GM12891 (cell line): Measurements from ENCODE around the gene TRIM60. TPM values are rescaled to one million over a fixed set of nuclear protein-coding genes. Genes with fewer than 3 reads are reported as not detected.
"Not testable (repeated sequence)": the region's sequence is repeated elsewhere in the genome, so short reads cannot be mapped to it uniquely, and the experiment has no call there.

Experiments
- DNase-seq: peaks from one replicate; pipeline ENCODE4 v3.0.0; 2011; ENCODE audit warnings: low spot score; ENCODE audit not compliant: insufficient read length
- FAIRE-seq: peaks from 2 replicates; lab custom pipeline; 2011; peaks lifted over from hg19 to GRCh38; lab: Jason Lieb, UNC
- PAX5 ChIP-seq: IDR thresholded peaks from 2 replicates; pipeline ENCODE4 v1.6.1; 2011; ENCODE audit warnings: low read length, moderate library complexity, mild to moderate bottlenecking; ENCODE audit not compliant: insufficient read depth, severe bottlenecking
- POLR2A ChIP-seq: IDR thresholded peaks from 2 replicates; pipeline ENCODE4 v1.6.1; 2011; ENCODE audit warnings: low read depth, low read length, control low read depth
- POLR2AphosphoS5 ChIP-seq: IDR thresholded peaks from 2 replicates; pipeline ENCODE4 v1.6.1; 2011; ENCODE audit warnings: low read depth, low read length, control low read depth
- POU2F2 ChIP-seq: IDR thresholded peaks from 2 replicates; pipeline ENCODE4 v1.6.1; 2011; ENCODE audit warnings: low read depth, mild to moderate bottlenecking, control low read depth, low read length, moderate library complexity
- SPI1 ChIP-seq: IDR thresholded peaks from 2 replicates; pipeline ENCODE4 v1.6.1; 2011; ENCODE audit warnings: low read depth, low read length, control low read depth
- TAF1 ChIP-seq: IDR thresholded peaks from 2 replicates; pipeline ENCODE4 v1.6.1; 2011; ENCODE audit warnings: low read depth, low read length, control low read depth
- polyA plus RNA-seq: library from polyadenylated mRNA; unstranded; fragments of >200 nt; gene quantifications from one replicate; pipeline ENCODE4 v1.2.1, GENCODE V29; 2012; ENCODE audit warnings: low read depth, missing spikeins, inconsistent platforms; ENCODE audit not compliant: missing spikeins

Gene TRIM60
- polyA plus RNA-seq = not detected

DNA sequence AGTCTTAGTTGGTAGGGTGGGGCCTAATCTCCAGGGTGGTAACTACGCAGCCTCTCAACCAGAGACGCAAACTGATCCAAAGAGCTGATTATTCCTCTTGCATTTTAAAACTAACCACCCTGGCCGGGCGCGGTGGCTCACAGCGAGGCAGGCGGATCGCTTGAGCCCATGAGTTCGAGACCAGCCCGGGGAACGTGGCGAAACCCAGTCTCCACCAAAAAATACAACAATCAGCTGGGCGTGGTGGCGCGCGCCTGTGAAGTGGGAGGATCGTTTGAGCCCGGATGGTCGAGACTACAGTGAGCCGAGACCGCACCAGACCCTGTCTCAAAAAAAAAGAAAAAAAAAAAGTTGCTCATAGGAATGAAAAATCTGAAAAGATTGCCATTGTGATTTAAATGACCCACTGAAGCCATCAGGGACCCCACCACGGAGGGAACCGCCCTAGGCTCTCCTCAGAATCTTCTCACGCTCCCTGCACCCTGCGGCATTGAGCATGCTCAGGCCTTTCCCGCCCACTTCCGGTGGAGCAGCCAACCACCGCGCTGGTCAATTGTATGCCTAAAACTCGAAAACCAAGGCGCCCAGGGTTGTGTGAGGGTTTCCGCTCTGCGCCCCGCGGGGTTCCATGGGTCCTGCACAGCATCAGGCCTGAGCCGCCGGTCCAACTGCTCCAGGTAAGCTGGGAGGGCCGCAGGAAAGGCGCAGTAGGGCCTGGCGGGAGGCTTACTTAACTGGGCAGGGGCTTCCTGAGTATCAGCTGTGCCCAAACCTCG is at the start of gene TRIM60:
Gene TRIM60, plus strand, starts transcription at position 564 of the 776 bp plus-strand sequence. CDS start 8,074 bp downstream, outside the sequence.
- TF ChIP-seq PAX5 (no peak), POLR2AphosphoS5 (no peak), POLR2A (no peak), TAF1 (no peak), SPI1 (no peak), POU2F2 (no peak)
- FAIRE-seq = no peak
- no peak for DNase-seq

DNA sequence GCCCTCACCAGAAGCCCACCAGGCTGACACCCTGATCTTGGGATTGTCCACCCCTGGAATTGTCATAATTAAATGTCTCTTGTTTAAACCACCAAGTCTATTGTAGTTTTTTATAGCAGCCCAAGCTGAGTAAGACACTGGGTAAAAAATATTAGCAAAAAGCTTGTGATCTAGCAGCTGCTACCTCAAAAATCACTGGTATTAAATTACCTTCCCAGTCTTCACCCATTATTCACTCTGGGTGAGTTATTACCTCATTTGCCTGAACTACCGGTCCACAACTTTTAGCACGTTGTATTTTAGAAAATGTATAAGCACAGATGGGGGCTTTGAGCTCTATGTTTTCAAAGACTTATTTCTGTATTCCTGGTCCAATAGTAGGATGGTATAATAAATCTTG is 42.3 kb upstream of the TRIM60 start:
- no peak for DNase-seq
- FAIRE-seq = no peak
- TF ChIP-seq TAF1 (no peak), PAX5 (no peak), SPI1 (no peak), POLR2AphosphoS5 (no peak), POLR2A (no peak), POU2F2 (no peak)

DNA sequence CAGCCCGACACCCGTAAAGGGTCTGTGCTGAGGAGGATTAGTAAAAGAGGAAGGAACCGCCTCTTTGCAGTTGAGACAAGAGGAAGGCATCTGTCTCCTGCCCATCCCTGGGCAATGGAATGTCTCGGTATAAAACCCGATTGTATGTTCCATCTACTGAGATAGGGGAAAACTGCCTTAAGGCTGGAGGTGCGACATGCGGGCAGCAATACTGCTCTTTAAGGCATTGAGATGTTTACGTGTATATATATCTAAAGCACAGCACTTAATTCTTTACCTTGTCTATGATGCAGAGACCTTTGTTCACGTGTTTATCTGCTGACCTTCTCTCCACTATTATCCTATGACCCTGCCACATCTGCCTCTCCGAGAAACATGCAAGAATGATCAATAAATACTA is 41.0 kb upstream of the TRIM60 start:
- not testable (repeated sequence) for FAIRE-seq, DNase-seq

DNA sequence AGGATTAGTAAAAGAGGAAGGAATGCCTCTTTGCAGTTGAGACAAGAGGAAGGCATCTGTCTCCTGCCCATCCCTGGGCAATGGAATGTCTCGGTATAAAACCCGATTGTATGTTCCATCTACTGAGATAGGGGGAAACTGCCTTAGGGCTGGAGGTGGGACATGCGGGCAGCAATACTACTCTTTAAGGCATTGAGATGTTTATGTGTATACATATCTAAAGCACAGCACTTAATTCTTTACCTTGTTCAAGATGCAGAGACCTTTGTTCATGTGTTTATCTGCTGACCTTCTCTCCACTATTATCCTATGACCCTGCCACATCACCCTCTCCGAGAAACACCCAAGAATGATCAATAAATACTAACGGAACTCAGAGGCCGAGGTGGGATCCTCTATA is 35.7 kb upstream of the TRIM60 start:
- not testable (repeated sequence) for DNase-seq, FAIRE-seq

DNA sequence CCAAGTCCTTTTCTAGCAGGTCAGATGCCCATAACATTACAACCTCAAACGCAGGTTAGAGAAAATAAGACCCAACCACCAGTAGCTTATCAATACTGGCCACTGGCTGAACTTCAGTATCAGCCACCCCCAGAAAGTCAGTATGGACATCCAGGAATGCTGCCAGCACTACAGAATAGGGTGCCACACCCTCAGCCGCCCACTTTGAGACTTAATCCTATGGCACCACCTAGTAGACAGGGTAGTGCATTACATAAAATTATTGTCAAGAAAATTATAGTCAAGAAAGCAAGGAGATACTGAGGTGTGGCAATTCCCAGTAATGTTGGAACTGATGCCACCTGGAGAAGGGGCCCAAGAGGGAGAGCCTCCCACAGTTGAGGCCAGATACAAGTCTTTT is 34.5 kb upstream of the TRIM60 start:
- TF ChIP-seq POLR2AphosphoS5 (no peak), POU2F2 (no peak), SPI1 (no peak), POLR2A (no peak), PAX5 (no peak)
- no peak for FAIRE-seq
- DNase-seq = no peak

DNA sequence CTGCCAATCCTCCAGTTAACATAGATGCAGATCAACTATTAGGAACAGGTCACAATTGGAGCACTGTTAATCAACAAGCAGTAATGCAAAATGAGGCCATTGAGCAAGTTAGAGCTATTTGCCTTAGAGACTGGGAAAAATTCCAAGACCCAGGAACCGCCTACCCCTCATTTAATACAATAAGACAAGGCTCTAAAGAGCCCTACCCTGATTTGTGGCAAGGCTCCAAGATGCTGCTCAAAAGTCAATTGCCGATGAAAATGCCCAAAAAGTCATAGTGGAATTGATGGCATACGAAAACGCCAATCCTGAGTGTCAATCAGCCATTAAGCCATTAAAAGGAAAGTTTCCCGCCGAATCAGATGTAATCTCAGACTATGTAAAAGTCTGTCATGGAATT is 33.9 kb upstream of the TRIM60 start:
- DNase-seq (no peak), FAIRE-seq (no peak)
- TF ChIP-seq POLR2A = no peak
- no peak for TF ChIP-seq SPI1
- TF ChIP-seq PAX5 = no peak
- no peak for TF ChIP-seq POU2F2
- no peak for TF ChIP-seq POLR2AphosphoS5
- no peak for TF ChIP-seq TAF1

DNA sequence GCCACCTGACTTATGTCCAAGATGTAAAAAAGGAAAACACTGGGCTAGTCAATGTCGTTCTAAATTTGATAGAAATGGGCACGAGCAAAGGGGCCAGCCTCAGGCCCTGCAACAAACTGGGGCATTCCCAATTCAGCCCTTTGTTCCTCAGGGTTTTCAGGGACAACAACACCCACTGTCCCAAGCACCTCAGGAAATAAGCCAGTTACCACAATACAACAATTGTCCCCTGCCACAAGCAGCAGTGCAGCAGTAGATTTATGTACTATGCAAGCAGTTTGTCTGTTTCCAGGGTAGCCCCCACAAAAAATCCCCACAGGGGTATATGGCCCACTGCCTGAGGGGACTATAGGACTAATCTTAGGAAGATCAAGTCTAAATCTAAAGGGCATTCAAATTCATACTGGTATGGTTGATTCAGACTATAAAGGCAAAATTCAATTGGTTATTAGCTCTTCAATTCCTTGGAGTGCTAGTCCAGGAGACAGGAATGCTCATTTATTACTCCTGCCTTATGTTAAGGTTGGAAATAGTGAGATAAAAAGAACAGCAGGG is 33.2 kb upstream of the TRIM60 start:
- DNase-seq, FAIRE-seq: not testable (repeated sequence)

DNA sequence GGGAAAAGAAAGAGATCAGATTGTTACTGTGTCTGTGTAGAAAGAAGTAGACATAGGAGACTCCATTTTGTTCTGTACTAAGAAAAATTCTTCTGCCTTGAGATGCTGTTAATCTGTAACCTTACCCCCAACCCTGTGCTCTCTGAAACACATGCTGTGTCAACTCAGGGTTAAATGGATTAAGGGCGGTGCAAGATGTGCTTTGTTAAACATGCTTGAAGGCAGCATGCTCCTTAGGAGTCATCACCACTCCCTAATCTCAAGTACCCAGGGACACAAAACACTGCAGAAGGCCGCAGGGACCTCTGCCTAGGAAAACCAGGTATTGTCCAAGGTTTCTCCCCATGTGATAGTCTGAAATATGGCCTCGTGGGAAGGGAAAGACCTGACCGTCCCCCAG is 29.8 kb upstream of the TRIM60 start:
- FAIRE-seq, DNase-seq: not testable (repeated sequence)

DNA sequence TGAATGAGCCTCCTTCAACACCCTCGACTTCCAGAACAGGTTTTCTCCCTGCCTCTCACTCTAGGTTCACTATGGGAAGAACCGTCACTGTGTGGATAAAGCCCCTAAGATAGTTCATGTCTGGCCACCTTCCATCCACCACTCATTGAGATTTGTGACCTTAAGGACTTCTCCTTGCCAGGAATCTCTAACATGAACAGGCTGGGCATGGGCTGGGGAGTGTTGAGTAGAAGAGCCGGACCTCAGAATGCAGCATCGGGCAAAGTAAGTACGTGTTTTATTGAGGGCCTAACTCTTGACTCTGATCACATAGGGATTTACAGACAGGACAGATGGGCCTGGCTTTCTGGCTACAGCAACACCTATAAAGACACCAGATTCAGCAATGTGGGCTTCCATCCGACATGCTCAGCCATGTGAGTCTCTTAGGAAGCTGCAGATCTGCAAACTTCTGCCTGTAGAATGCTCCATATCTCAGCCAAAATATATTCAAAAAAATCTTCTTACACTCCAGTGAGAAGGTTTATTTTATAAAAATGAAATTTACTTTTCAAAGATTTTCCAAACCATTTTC is 26.4 kb upstream of the TRIM60 start:
- FAIRE-seq (no peak), DNase-seq (no peak)
- TF ChIP-seq POU2F2 (no peak), PAX5 (no peak), TAF1 (no peak), SPI1 (no peak), POLR2A (no peak), POLR2AphosphoS5 (no peak)

DNA sequence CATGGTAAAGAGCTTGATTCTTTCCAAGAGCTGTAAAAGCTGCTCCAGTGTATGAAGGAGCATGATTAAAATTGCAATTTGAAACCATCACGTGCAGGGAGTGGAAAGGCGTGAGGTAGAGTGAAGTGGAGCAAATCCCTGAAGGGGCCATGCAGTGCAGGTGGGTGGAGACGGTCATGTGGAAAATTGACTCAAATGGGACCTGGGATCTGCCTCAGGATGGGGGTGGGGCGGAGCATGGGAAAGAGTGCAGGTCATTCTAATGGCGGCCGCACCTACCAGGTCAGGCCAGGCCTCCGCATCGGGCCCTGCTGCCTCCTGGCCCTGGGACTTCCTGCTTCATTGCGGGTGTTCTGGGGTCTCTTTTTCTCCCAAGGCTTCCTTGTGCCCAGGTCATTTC is 25.3 kb upstream of the TRIM60 start:
- DNase-seq (no peak), FAIRE-seq (no peak)
- TF ChIP-seq POLR2A (no peak), TAF1 (no peak), SPI1 (no peak), PAX5 (no peak), POU2F2 (no peak), POLR2AphosphoS5 (no peak)

DNA sequence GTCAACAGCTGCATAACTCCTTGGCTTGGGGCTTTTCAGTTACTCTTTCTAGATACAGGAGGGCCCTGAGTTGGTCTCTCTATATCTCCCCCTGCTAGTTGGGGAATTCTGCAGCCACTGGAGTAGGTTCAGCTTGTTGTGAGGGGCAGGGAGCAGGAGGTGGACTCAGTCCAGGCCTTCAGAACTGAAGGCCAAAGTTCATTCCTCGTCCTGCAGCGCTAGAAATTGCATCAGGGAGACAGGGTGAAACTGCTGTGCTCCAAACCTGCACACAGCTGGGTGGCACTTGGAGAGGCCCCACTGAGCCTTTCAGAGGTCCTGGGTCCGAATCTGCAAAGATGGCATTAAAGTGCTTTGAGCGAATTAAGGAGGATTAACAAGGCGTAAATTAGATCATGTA is 24.9 kb upstream of the TRIM60 start:
- TF ChIP-seq SPI1 = no peak
- no peak for TF ChIP-seq POLR2A
- TF ChIP-seq TAF1 = no peak
- no peak for TF ChIP-seq POLR2AphosphoS5
- no peak for TF ChIP-seq POU2F2
- no peak for TF ChIP-seq PAX5
- FAIRE-seq (no peak), DNase-seq (no peak)
